Tongue (tissue), 2 donors: Measurements from ENCODE around the gene MRTO4. TPM values are rescaled to one million over a fixed set of nuclear protein-coding genes. Genes with fewer than 3 reads are reported as not detected.
A peak's percentile ranks its signal among the peaks of the same experiment; 100 is the strongest.
"Not testable (repeated sequence)": the region's sequence is repeated elsewhere in the genome, so short reads cannot be mapped to it uniquely, and the experiment has no call there.

ENCODE experiments used
- DNase-seq: peaks from one replicate; pipeline ENCODE4 v3.0.0-alpha.2; 2015
- total RNA-seq: library from RNA; depleted of rRNA; stranded (reverse); fragments of >200 nt; gene quantifications from one replicate; pipeline ENCODE4 v1.2.3, GENCODE V29; 2014

Gene MRTO4
- total RNA-seq, 1 donor from 2014 or later: 16.1 TPM

DNA sequence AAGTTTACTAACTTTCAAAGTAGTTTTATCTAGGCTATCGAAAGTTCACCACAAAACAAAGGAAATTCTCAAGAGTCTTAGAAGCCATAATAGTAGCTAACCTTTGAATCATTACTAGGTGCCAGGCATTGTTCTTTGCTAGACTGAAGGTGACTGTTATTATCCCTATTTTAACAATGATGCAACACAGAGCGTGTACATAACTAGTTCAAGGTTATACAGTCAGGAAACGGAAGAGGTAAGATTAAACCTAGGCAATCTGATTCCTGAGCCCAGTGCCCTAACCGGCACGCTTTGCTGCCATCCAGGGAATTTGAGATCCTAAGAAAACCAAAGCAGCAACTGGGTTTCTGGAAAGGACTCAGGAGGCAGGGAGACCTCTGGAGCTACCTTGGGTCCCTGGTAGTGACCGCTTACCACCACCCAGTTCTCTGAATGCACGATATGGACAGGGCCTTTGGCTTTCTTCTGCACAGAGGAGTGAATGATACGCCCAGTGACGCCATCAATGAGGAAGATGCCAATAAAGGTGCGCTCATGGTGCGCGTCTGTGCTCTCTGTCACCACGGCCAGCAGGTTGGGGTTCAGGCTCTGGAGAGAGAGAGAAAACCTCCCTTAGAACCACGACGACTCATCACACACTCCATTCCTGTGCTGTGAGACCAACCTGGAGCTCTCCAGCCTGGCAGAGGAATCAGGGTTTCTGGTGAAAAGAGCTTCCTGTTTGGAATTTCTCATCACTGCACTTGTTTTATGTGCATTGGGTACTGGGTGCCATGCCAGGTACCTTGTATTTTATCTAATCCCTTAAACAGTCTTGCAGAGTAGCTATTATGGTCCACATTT is 28.4 kb upstream of the MRTO4 start:
- no peak for DNase-seq

DNA sequence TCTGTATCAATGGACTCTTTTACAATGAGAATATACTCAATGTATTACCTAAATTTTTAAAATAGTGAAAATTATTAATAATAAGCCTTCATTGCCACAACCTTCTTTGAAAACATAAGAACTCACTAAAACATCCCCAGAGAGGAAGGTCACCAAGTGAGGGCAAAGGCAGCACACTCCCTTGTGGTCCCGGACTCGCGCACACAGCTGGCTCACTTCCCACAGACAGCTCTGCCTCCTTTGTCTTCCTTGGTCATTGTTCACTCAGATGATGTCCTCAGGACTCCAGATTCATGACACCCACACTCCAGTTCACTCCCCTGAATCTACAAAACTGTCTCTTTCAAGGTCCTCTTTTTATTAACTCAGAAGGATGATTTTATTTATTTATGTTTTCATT is 22.4 kb upstream of the MRTO4 start:
- DNase-seq: no peak

DNA sequence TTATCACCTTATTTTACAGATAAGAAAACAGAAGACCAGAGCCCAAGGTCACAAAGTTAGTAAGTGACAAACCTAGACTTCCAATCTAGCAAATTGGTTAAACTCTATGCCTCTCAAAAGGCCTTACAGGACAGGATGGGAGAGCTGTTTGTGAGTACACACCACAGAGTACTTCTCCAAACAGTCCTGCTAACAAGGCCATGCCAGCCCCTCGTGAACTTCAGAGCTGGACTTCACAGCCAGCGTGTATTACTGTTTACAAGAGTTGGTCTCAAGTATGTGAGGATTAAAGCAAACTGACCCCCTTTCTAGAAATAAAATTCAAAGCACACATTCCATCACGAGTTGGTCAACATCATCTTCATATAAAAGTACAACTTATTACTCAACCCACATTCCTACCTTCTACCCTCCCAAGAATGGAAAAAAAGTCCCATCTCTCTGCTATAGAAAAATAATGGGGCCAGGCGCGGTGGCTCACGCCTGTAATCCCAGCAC is 21.7 kb upstream of the MRTO4 start:
- DNase-seq: no peak

DNA sequence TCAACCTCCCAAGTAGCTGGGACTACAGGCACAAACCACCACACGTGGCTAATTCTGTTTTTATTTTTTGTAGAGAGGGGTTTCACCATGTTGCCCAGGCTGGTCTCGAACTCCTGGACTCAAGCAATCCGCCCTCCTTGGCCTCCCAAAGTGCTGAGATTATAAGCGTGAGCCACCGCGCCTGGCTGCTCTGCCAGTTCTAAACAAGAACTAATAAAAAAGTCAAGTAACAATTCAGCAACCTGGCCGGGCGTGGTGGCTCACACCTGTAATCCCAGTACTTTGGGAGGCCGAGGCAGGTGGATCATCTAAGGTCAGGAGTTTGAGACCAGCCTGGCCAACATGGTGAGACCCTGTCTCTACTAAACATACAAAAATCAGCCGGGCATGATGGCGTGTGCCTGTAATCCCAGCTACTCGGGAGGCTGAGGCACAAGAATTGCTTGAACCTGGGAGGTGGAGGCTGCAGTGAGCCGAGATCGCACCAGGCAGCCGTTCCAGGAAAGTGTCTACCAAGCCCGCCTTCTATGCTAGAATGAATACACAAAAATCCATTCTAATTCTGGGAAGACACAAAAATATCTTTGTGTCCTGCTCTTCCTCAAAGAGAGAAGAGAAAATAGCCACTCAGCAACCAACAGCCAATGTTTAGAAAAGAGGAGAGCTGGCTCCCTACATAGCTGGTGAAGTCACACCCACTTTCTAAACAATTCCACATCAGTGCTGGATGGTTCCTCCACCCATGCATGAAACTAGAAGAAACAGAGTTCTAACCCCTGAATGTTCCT is 19.7 kb upstream of the MRTO4 start:
- not testable (repeated sequence) for DNase-seq

DNA sequence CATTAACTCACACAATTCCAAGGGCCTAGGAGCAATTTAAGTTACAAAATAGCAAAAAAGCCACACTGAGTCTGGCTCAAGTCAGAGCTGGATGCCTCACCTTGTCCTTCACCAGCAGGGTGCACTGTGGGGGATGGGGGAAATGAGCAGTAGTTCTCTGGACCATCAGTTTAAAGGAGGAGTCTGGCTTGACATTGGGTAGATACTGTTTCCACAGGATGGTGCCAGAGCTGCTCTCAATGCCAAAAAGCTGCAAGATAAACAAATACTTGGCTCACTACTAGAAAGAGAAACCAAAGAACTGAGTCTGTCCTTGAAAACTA is 19.1 kb upstream of the MRTO4 start:
- peak; percentile 6 for DNase-seq

DNA sequence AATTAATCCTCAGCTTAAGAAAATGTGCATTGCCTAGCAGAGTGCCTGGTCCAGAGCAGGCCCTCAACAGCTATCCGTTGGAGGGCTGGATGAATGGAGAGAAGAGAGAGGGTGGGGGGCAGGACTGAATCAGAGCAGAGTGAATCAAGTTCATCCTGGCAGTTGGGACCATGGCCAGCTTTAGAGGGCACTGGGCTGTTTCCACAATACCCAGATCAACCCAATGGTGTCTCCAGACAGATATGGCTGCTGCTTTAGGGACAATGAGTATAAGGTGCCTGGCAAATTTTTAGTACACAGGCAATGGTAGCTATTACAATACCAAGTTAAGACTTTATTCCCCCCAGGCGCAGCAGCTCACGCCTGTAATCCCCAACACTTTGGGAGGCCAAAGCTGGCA is 17.4 kb upstream of the MRTO4 start:
- no peak for DNase-seq

DNA sequence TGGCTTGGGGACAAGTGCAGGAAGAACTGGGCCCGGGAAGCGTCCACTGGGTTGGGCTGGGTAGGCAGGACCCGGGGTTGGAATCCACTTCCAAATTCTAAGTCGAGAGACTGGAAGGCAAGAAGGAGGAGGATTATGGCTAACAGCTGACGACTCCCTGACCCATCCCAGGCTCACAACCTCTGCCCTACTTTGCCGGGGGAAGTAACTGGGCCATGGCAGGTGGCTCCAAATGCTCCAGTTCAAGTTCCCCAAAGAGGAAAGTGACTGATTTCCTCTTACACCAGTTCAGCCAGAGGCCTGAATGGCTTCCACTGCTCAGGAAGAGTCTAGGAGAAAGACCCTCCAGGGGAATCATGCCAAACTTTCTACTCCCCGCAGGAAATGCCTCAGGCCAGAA is 11.7 kb upstream of the MRTO4 start:
- DNase-seq: no peak

DNA sequence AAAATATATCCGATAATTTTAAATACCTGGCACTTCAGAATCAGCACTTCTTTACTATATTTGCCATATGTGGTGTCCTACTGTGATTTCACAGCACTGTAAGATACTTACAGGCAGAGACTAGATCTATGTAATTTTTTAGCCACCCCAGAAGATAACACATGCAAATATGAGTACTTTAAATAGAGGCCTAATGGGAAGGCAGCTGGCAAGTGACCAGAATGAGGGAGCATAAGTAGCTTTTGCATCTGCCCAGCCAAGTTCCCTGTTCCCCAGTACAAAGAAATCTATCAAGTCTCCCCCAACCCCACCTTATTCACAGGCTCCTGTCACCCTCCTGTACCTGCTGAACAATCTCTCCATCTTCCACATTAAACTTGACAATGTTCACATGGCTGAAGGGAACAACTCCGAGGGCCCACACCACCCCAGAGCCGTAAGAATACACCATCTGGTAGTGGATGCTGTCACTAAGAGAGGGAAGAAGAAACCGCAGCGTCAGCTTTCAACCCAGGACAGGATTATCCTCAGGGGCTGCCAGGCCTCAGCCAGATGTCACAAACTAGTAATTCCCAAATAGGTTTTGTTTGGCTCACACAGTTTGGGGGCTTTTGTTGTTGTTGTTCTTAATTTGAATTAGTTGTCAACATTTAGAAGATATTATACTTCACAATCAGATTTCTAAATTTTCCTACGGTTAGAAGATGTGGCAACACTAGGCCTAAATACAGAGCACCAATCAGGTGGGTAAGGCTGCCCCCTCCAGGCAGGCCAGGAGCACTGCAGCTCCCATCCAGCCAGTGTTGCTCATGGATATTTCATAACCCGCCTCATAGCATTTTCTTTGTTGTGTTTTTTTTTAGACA is 10.7 kb upstream of the MRTO4 start:
- DNase-seq: peak; percentile 59

DNA sequence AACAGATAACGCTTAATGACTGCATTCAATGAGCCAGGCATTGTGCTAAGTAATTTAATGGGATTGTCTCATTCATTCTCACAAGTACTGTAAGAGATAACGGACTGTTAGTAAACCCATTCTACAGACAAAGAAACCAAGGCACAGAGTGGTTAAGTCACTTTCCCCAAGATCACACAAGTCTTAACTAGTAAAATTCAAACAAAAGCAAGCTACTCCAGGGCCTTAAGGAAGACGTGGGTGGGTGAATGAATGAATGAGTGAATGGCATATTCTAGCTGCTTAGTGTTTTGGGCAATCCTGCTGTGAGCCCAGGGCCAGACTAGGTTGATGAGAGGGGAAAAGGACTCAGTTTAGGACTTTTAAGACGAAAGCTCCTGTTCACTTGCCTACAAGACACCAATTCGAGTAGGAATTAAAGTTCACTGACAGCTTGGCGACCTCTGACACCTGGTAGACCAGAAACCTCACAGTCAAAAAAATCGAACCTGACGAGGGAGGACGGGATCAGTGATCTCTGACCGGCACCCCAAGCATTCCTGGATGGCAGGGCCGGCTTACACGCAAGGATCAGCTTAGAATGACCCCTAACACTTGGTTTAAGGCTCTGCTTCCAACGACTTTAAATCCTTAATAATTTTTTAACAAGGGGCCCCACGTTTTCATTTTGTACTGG is 838 bp upstream of the MRTO4 start:
- DNase-seq: no peak

DNA sequence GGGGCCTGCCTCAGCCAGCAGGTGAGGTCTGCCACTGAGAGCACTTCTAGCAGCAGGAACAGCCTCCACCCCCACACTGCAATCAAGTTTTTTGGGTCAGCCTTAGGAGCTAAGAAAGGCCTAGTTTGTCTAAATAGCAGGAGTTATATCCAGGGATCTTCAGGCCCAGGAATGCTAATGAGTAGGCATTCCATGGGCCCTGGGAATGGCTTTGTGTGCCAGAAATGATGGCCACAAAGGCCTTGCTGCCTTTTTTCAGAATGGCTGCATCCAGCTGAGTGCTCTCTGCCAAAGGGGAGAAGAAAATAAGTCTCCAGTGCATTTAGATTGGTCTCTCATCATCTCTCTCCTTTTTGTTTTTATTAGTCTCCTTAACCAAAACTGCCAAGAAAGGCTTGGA is 2.8 kb downstream of the MRTO4 start:
- no peak for DNase-seq

DNA sequence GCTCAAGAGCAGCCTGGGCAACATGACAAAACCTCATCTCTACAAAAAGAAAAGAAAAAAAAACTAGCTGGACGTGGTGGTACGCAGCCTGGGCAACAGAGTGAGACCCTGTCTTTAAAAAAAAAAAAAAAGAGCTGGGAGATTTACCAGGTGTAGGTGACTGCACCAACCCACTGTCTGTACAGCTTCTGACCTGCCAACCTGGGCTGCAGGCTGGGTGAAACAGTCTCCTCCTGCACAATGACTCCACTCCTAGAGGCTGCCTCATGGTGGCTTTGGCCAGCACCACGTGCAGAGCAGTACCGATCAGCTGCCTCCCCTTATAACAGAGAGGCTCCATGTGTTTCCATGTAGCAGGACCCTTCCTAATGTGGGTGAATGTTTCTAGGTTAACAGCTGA is 3.7 kb downstream of the MRTO4 start:
- no peak for DNase-seq

DNA sequence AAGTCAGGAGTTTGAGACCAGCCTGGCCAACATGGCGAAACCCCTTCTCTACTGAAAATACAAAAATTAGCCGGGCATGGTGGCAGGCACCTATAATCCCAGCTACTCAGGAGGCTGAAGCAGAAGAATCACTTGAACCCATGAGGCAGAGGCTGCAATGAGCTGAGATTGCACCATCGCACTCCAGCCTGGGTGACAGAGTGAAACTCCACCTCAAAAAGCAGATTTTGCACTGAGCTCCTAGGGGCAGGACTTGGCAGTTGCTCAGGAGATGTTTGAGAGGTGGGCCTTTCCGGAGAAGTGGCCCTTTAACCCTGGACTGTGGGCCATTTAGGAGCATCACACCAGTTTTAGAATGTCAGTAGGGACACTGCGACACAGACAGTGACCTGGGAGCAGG is 4.7 kb downstream of the MRTO4 start:
- DNase-seq: not testable (repeated sequence)

DNA sequence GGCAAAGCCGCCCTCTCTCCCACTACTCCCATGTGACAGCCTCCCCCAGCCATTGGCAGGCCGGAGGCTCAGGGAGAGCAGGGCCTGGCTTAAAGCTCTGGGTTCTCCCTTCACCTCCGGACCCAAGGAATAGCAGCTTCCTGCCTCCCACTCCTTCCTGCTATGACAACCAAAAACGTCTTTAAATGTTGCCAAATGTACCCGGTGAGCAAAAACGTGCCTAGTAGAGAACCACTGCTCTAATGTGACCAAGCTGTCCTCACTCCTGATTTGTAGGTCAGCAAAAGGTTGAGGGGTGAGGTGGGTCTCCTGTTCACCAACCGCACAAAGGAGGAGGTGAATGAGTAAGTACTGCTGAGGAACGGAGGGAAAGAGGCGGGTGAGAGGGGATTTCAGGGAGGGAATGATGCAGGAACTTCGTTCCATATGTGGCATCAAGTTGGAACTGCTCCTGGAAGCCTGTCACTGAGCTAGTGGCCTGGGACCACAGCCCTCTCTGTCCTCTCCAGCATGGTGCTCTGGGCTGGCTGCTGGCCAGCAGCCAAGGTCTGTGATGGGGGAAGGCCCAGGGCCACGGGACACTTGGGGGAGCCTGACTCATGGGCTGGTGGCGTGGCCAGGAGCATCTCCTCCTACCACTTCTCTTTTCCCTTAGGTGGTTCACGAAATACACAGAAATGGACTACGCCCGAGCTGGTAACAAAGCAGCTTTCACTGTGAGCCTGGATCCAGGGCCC is 5.7 kb downstream of the MRTO4 start:
- DNase-seq: no peak

DNA sequence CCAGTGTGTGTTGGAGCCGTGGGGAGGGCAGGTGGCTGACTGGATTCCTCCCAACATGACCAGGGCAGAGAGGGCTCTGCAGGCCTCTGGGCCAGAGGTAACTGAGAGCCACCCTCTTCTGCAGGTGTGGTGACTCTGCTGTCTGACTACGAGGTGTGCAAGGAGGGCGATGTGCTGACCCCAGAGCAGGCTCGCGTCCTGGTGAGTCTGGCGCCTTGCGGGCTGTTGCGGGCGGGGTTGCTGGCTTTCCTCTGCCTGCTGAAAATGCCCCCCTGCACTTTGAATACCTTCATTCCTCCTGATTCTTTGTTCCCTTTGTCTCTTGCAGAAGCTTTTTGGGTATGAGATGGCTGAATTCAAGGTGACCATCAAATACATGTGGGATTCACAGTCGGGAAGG is 6.7 kb downstream of the MRTO4 start:
- no peak for DNase-seq

DNA sequence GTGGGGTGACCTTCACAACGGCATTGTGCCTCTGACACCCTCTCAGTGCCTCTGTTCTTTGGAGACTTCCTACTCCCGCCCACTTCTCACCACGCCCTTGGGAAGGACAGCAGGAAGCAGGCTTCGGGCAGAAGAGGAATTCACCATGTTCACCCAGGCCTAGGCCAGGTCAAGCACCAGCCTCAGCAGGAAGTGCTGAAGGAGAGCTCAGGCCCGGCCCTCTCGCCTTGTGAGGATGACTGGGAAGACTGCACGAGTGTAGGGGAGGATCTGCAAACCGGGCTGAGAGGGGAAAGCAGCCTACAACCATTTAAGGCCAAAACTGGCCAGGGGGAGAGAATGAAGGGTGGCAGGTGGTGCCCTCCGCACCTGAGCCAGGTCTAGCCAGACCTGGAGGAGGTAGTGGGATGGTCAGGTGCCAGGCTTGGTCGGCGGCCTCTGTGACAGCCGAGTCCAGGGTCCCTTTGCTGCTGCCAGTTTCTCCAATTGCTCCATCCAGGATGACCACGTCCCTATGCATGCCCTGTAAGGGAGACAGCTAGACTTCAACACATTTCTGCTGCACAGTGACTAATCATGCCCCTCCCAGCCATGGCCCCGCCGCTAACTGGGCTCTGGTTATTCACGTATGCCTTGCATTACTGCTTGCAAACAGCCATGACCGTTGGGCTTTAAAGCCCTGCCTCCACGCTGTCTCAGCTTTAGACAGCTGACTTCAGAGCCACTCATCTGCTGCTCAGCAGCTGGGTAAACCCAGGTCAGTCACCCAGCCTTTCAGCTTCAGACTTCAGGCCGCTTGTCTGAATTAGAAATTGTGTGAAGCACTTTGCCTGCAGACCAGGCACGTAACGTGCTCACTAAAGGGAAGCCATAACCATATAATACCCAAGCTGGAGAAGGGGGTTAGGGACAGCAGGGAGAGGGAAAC is 8.9 kb downstream of the MRTO4 start:
- DNase-seq: peak; percentile 78

DNA sequence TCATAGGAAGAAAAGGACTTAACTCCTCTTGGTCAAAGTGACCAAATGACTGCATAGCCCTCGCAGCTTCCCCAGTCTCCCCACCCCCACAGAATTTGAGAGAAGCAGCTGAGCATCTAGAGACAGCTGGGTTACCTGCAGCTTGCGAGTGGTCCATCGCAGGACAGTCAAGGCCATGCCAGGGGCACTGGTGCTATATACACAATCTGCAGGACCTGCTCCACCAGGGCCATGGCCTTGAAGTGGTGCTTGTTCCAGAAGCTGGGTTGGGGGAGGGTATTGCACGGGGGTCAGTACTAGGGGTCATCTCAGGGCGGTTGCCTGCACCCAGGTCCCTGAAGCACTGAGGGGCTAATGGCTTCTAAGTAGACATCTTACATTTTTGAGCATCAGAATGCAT is 10.4 kb downstream of the MRTO4 start:
- no peak for DNase-seq

DNA sequence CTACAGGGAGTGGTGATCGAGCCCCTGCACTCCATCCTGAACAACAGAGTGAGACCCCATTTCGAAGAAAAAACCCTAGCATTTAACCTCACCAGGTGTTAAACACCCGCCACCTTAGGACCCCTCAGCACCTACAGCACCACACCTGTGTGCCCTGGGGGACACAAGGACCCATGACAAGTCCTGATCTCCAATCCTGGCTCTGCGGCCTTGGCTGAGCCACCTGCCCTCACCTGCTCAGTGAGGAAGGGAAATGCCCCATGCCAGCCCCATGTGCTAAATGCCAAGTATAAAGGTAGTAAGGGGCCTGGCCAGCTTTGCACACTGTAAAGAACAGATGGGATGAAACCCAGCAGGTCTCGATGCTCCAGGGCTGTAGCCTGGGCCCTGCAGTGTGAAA is 11.1 kb downstream of the MRTO4 start:
- no peak for DNase-seq

DNA sequence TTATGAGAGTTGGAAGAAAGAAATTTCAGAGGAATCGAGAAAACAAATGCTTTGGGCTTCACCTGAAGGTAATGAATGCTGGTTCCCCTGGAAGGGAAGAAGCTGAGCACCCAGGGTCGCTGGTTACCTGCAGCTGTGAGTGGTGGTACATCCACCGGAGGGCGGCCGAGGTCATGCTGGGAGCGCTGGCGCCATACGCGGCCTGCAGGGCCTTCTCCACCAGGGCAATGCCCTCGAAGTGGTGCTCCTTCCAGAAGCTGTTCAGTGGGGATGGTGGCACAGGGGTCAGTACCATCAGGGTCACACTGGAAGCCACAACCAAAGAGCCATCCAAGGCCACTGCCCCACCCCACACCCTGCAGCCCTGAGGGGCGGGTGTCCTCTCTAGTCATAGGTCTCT is 16.8 kb downstream of the MRTO4 start:
- no peak for DNase-seq

DNA sequence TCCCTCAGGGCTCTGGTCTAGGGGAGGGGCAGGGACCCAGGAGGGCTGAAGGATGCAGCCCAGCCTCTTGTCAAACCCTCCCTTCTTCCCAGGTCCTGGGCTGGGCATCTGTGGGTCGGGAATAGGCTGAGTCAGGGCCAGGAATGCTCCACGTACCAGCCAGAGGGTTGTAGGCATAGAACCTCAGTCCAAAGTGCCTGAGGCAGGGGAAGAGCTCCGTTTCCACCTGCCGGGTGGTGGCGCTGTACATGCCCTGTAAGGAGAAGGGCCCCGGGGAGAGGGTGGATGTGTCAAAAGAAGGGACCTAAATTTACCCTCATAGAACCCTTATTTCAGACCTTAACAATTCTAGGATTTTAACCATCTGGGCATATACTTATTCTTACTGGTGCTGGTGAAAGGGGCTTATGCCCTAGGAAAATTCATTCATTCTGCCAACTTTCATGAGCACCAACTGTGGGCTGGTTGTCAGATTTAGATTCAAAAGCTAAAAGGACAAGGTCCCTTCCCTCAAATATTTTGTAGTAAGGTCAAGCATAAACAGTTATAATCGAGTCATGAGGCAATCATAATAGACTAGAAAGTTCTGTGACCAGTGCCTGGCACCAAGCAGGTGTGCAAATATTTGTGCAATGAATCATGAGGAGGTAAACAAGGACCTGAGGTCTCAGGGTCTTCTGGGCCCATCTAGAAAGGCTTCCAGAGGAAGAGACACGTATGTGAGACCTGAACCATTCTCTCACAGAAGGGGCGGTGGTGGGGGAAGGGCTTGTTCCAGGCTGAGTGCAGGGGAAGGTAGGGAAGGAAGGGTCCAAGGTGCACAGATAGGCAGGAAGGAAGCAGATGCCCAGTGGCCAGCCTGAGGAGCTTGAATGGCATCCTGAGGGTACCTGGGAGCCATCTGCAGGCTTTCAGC is 18.1 kb downstream of the MRTO4 start:
- not testable (repeated sequence) for DNase-seq
